Esophagus squamous epithelium (tissue), 4 donors: Measurements from ENCODE around the gene SEMG1.

Experiments used
- CTCF ChIP-seq, 6 experiments: fragments of 450-650 bp in 4 of 6; fragments of 200-600 bp in 2 of 6; sonication (generic) in 2 of 6; IDR thresholded peaks; one replicate each; pipeline ENCODE4 v1.5.1; 2016 to 2019; ENCODE audit warnings: antibody characterized with exemption in 6 of 6, mild to moderate bottlenecking in 4 of 6, moderate library complexity in 4 of 6
- POLR2A ChIP-seq, 4 donors: fragments of 450-650 bp; IDR thresholded peaks; one replicate each; pipeline ENCODE4 v1.6.1; 2017; ENCODE audit warnings: antibody characterized with exemption in 4 of 4, mild to moderate bottlenecking in 4 of 4, moderate library complexity in 3 of 4

- no peak for TF ChIP-seq POLR2A (IDR thresholded peaks at IDR 0.05)
- TF ChIP-seq CTCF (IDR thresholded peaks at IDR 0.05) = no peak
Measured at GRCh38 chr20:45221076-45221475, 14.2 kb downstream of the SEMG1 start, which contains the start of gene SEMG2.
